HG02759 (cell line): Measurements from ENCODE around the gene LRRC74A.
A peak's percentile ranks its signal among the peaks of the same experiment; 100 is the strongest.
"Not testable (repeated sequence)": the region's sequence is repeated elsewhere in the genome, so short reads cannot be mapped to it uniquely, and the experiment has no call there.

ENCODE experiments used
- ATAC-seq: cut with Tn5 transposase; IDR thresholded peaks from one replicate; pipeline ENCODE4 v1.9.1; 2021; ENCODE audit warnings: mild to moderate bottlenecking, moderate library complexity; ENCODE audit not compliant: unreplicated experiment

Gene LRRC74A

DNA sequence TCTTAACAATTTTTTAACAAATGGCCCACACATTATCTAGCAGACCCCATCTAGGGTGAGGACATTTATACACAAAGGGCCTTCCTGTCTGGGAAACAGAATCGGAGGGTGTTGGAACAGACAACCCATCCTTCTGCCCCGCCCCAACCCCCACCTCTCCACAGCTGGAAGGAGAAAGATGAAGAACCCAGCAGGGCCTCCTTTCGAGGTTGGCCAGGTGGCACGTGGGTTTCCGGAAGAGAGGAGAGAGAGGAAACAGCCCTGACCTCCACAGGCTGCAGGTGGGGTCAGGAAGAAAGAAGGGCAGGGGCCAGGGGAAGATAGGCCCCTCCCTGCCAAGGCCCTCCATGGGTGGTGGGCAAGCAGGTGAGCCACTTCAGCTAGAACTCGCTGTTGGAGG is 57.2 kb downstream of the LRRC74A start:
- no peak for ATAC-seq

- ATAC-seq, result no peak
These were observed 58.2 kb downstream of the LRRC74A start for GRCh38 chr14:76884394-76884793.

DNA sequence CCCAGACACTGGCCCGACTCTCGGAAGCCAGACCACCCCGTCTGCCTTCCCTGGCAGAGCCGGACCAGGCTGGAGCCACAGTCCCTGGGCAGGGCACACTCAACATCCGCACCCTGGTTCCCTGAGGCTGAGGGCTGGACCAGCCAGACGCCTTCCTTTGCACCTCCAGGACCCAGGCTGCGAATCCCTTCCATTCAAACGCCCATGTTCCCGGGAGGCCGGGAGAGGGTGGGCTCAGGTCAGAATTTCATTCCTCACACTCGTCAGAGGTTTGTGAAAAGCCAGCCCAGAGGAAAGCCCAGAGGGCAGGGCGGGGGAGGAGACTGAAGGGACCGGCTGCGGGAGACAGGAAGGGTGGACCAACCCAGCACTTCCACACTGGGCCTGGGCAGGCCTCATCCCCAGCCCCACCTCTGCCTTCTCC is 58.7 kb downstream of the LRRC74A start:
- ATAC-seq, result no peak

DNA sequence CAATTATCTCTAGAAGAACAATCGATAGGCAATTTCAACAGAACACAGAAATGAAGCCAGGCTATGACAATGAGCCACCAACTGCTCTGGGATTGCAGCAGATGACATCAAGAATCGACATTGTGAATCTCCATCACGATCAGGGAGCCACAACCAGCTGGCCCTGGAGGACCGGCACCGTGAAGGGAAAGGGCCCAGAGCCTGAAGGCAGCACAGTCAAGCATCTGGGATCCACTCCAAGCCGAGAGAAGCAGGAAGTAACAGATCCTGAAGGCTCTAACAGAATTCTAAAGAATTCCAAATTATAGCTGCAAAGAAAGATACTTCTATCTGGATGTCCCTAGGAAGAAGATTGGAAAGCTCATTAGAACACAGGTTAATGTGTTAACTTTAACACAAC is 61.0 kb downstream of the LRRC74A start:
- no peak for ATAC-seq

- no peak for ATAC-seq
These were observed 65.2 kb downstream of the LRRC74A start for GRCh38 chr14:76891391-76891790.

DNA sequence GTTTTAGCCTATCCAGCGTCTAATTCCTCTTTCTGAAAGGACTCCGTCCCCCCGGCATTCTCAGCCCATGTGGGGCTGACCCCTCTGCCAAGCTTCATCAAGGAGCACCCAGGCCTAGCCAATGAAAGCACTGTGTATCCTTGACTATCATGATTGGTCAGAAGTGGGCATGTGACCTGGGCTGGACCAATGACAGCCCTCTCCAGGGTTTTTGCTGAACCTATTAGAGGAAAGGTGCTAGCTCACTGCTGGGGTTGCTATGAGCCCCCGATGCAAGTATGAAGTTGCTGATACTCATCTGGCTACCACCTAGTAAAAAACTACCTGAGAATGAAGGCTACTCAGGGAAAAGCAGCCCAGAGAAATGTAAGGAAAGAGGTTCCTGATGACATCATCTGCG is 68.1 kb downstream of the LRRC74A start:
- no peak for ATAC-seq

GRCh38 chr14:76898006-76898405 is 71.8 kb downstream of the LRRC74A start:
- ATAC-seq, result not testable (repeated sequence)

GRCh38 chr14:76900682-76901081 is 74.5 kb downstream of the LRRC74A start:
- ATAC-seq, result no peak

DNA sequence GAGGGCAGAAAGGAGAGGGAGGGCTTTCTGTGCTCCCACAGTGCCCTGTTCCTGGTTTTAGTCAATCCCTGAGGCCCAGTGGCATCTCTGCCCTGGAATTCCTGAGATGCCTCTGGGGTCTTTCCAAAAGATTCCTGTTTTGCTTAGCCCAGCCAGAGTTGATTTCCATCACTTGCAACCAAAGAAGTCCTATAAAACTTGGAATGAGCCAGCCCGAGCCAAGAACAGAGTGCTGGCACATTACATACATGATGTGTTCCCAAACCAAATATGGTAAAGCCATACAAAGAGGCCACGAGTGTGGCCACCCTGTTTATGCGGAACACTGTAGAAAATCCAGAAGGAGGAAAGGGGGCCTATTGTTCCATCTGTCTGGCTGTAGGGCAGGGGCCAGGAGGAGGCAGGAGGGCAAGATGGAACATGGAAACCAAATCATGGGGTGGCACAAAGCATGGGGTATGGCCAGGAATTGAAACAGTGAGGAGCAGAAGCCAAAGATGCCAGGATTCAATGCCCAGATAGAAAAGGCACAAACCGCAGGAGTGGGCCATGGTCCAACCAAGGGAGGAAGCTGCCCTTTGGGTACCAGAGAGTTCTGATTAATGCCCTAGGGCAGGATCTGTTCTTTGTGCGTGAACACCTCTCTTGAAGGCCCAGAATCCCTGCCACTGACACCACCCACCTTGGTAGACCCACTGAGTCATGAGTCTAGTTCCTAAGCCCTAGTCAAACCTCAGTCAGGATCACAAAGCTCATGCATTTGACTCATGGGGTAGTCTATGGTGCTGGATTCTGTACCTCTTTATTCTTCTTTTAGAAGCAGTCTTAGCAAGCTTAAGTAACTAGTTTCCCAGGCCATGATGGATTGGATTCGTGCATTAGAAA is 75.2 kb downstream of the LRRC74A start:
- ATAC-seq, result no peak

DNA sequence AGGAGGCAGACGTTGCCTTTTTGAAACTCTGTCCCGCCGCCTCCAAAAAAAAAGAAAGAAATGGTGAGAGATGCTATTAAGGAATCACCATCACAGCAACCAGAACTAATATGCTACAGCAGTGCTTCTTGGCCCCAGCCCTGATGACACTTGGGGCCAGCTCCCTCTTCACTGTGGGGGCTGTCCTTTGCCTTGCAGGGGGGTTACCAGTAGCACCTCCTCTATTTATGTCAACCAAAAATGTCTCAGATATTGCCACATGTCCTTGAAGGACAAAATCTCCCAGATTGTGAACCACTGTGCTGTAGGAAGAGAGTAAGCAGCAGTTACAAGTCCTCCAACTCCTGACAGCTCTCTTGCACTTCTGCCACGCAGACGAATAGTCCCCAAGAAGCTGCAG is 76.4 kb downstream of the LRRC74A start:
- no peak for ATAC-seq

DNA sequence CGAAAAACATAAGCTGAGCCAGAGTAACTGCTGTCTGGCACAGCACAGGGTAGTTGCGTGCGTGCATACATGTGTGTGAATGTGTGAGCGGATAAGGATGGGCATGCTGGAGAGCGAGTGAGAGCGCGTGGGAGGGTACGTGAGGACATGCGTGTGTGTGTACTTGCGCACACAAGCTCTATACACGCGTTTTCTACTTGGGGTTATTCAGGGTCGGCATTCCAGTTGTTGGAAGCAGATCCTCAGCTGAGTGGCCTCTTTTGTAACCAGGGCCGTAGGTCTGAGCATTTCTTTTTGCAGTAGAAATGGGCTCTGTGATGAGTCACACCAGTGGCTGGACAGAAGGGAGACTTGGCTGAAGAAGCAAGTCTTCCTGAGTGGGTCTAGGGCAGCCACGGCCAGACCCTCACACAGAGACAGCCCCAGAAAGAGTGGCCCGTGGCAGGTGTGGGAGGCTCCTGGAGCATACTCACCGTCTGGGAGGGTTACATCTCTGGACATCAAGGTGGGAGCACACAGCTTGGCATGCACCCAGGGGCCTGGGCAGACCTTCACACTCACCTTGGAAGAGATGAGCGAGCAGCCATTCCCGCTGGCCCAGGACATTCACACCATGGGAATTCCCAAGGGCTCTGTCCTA is 78.0 kb downstream of the LRRC74A start:
- ATAC-seq, result no peak

DNA sequence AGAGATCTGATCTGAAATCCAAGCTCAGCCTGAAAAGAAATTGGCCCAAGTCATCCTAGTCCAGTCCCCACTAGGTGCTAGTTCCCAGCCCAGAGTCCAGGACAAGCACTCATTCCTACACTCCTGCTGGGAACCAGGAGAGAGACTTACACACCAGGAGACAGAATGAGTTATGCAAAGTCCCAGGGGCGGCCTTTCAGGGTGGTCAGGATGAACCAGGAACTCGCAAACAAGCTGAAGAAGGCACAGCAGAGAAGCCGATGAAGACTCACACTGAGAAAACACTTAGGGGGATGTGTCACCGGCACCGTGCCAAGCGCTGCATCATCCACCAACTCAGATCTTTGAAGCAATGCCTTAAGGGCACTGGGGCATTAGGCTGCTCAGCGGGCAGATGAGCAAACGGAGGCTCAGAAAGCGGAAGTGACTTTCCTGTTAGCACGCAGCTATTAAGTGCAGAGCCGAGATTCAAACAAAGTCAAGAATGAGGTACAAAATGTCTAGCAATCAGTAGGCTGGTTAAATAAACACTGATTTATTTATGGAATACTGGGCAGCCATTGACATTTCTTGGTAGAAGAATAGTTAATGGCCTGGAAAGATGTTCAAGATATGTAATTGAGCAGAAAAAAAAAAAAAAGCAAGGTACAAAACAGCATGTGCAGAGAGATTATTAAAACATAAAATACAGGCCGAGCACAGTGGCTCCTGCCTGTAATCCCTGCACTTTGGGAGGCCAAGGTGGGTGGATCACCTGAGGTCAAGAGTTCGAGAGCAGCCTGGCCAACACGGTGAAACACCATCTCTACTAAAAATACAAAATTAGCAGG is 78.7 kb downstream of the LRRC74A start:
- ATAC-seq, result peak; percentile 84

- ATAC-seq, result peak; percentile 37
These were observed 82.6 kb downstream of the LRRC74A start for GRCh38 chr14:76908834-76909233.

DNA sequence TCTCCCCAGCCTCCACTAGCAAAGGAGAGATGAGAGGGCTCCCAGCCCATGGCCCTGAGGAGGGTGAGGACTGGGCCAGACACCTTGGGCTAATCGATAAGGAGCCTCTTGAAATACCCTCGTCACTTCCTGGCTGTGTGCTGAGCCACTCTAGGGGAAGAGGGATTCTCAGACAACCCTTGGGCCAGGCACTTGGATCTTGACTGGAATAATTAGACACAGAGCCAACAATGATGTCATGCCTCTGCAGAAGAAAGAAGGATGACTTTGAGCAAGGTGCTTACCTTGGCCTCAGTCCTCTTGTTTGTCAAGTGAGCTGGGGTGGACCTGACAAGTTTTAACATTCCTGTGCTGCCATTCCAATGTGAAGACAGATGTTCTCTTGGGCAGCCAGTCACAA is 83.1 kb downstream of the LRRC74A start:
- no peak for ATAC-seq

- no peak for ATAC-seq
These were observed 84.2 kb downstream of the LRRC74A start for GRCh38 chr14:76910371-76910890.

DNA sequence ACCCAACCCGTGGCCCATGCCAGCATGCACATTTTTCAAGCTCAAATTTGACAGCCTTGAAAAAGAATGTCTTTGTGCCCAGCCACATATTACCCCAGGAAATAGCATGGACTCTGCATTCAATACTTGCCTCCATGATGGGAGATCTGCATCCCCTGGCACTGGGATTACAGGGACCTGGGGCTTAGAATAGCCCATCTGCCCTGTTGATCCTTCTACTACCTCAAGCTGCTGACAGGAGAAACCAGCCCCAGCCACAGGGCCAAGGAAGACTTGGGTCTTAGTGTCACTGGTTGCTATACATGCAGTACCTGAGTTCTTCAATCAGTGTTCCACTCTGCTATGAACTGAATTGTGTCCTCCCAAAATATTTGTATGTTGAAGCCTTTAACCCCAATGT is 85.3 kb downstream of the LRRC74A start:
- ATAC-seq, result no peak

DNA sequence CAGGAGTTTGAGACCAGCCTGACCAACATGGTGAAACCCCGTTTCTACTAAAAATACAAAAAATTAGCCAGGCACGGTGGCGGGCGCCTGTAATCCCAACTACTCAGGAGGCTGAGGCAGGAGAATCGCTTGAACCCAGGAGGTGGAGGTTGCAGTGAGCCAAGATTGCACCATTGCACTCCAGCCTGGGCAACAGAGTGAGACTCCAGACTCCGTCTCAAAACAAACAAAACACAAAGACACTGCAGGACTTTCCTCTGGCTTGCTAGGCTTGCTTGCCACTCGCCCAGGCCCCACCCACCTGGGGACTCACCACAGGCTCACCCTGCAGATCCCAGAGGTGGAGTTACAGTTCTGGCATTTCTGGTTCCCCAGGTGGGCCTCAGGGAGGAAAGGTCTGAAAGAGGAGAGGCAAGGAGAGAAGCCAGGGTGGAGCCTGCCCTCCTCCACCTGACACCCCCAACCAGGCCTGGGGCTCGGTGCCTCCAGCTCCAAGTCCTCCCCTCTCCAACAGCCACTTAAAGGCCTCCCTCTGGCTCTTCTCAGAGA is 88.4 kb downstream of the LRRC74A start:
- not testable (repeated sequence) for ATAC-seq

- ATAC-seq, result no peak
These were observed 90.0 kb downstream of the LRRC74A start for GRCh38 chr14:76916040-76916715.

DNA sequence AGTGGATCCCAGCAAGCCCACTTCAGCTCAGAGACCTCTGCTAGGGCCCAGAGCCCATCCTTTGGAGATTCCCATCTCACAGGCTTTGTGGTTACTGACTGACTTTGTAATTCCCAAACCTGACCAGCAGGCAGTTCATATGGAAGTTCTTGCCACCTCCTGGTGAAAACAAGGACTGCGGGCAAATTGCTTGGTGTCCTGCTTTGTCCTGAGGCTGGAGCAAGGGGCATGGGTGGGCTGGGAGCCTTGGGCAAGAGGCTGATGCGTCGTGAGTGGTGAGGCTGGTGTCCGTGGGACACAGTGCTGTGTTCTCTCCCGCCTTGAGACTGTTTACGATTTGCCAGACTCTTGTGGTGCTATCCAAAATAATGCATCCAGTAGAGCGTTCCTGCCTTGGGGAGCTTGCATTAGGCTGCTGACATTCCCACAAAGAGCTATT is 91.0 kb downstream of the LRRC74A start:
- no peak for ATAC-seq

DNA sequence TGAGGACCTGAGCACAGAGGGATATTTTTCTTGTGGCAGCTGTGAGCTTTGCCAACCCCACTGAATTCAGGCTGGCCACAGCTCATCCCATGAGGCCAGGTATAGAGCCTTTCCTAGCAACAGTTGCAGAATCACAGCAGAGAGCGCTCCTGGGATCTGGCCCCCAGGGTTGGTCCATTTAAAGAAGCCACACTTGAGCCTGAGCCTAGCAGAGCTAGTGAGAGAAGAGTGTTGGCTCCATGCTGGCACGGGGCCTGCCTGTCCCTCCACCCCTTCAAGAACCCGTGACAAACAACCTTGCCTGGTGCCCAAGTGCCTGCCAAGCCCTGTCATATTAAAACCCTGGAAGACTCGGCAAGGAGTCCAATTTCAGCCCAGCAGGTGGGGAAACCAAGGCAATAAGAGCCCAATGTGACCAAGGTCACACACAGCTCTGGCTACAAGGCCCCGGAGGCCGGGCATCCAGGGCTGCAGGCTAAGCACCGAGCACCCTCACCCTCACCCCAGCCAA is 91.6 kb downstream of the LRRC74A start:
- ATAC-seq, result no peak
